HG02759 (cell line): ENCODE measurements around the gene NEDD1.
A peak's percentile ranks its signal among the peaks of the same experiment; 100 is the strongest.

ENCODE experiments used
- ATAC-seq: cut with Tn5 transposase; IDR thresholded peaks from one replicate; pipeline ENCODE4 v1.9.1; 2021; ENCODE audit warnings: mild to moderate bottlenecking, moderate library complexity; ENCODE audit not compliant: unreplicated experiment

Gene NEDD1

GRCh38 chr12:96906849-96907670 lies at the start of gene NEDD1:
NEDD1 (plus strand) TSS chr12:96907257; CDS start chr12:96909760, 2,503 bp downstream.
- peak; percentile 95 for ATAC-seq

GRCh38 chr12:96858162-96858561 lies 48.9 kb upstream of the NEDD1 start:
- ATAC-seq, result no peak

- ATAC-seq, result no peak
These were observed 45.4 kb upstream of the NEDD1 start for GRCh38 chr12:96861656-96862055.

GRCh38 chr12:96862326-96862725 lies 44.7 kb upstream of the NEDD1 start:
- no peak for ATAC-seq

GRCh38 chr12:96864335-96864734 lies 42.7 kb upstream of the NEDD1 start:
- ATAC-seq, result no peak

GRCh38 chr12:96866801-96867590 lies 40.1 kb upstream of the NEDD1 start:
- ATAC-seq, result no peak

- ATAC-seq, result no peak
These were observed 36.1 kb upstream of the NEDD1 start for GRCh38 chr12:96870946-96871345.

GRCh38 chr12:96872961-96873360 lies 34.1 kb upstream of the NEDD1 start:
- no peak for ATAC-seq

GRCh38 chr12:96874211-96874610 lies 32.8 kb upstream of the NEDD1 start:
- ATAC-seq, result no peak

GRCh38 chr12:96876966-96877365 lies 30.1 kb upstream of the NEDD1 start:
- ATAC-seq, result no peak

GRCh38 chr12:96878704-96879103 lies 28.4 kb upstream of the NEDD1 start:
- ATAC-seq, result no peak

- ATAC-seq, result no peak
These were observed 27.8 kb upstream of the NEDD1 start for GRCh38 chr12:96879301-96879700.

GRCh38 chr12:96880220-96880619 lies 26.8 kb upstream of the NEDD1 start:
- ATAC-seq, result no peak

- no peak for ATAC-seq
These were observed 25.4 kb upstream of the NEDD1 start for GRCh38 chr12:96881608-96882007.

- no peak for ATAC-seq
These were observed 24.2 kb upstream of the NEDD1 start for GRCh38 chr12:96882862-96883261.

- ATAC-seq, result no peak
These were observed 23.5 kb upstream of the NEDD1 start for GRCh38 chr12:96883571-96883970.

GRCh38 chr12:96886998-96887677 lies 19.9 kb upstream of the NEDD1 start:
- ATAC-seq, result no peak

- ATAC-seq, result no peak
These were observed 17.7 kb upstream of the NEDD1 start for GRCh38 chr12:96889273-96889933.

GRCh38 chr12:96890331-96890730 lies 16.7 kb upstream of the NEDD1 start:
- ATAC-seq, result no peak

- no peak for ATAC-seq
These were observed 15.0 kb upstream of the NEDD1 start for GRCh38 chr12:96892104-96892503.

- no peak for ATAC-seq
These were observed 9.6 kb upstream of the NEDD1 start for GRCh38 chr12:96897421-96897820.
